ENCODE data around the gene CDH8. TPM values are rescaled to one million over a fixed set of nuclear protein-coding genes. Genes with fewer than 3 reads are reported as not detected.

The CDH8 gene
- total RNA-seq, 1 experiment from 2014 or later: 1.7 TPM

GRCh38 chr16:61780161-61780560 lies 256.1 kb downstream of the CDH8 start:
- H3K36me3 Mint-ChIP-seq (ENCODE audit: insufficient read depth, unreplicated experiment): no peaks in the 10 kb centered on the region
- no peaks in the 10 kb centered on the region for H3K9me3 ChIP-seq
- DNase-seq: no peak
- H3K27me3 Mint-ChIP-seq (ENCODE audit: insufficient read depth, unreplicated experiment): no peaks in the 10 kb centered on the region
- CTCF ChIA-PET: no interaction called here
- H3K4me1 Mint-ChIP-seq (ENCODE audit: low read depth, unreplicated experiment): no peaks in the 10 kb centered on the region
- intact Hi-C loops (cut with micrococcal nuclease; ENCODE audit: unreplicated experiment): no loop called here
- BruUV-seq (replicated peaks): no TSS peak
- no peak overlapping the region for H3K4me3 ChIP-seq (ENCODE audit: low read depth, low read length)
- H3K4me3 Mint-ChIP-seq (ENCODE audit: unreplicated experiment): no peak overlapping the region
- no peaks in the 10 kb centered on the region for H3K27me3 ChIP-seq (replicated peaks; ENCODE audit: control insufficient read depth, insufficient read depth, low read length)
- TF ChIP-seq CTCF (IDR thresholded peaks at IDR 0.05; ENCODE audit: insufficient read depth in 1 of 2, low read depth in 1 of 2, low read length in 1 of 2, severe bottlenecking in 1 of 2, unreplicated experiment in 1 of 2): no peak
- no peaks in the 10 kb centered on the region for H3K4me1 ChIP-seq
- no peak overlapping the region for H3K27ac Mint-ChIP-seq (ENCODE audit: unreplicated experiment)
- H3K36me3 ChIP-seq (ENCODE audit: control insufficient read depth, insufficient read depth, low read length): no peaks in the 10 kb centered on the region
- H3K9me3 Mint-ChIP-seq (ENCODE audit: unreplicated experiment): no peaks in the 10 kb centered on the region
- POLR2A ChIA-PET: no interaction called here

GRCh38 chr16:61770301-61770700 lies 265.9 kb downstream of the CDH8 start:
- CTCF ChIA-PET: no interaction called here
- DNase-seq: no peak
- H3K36me3 ChIP-seq (ENCODE audit: control insufficient read depth, insufficient read depth, low read length): no peaks in the 10 kb centered on the region
- H3K4me3 Mint-ChIP-seq (ENCODE audit: unreplicated experiment): no peak overlapping the region
- intact Hi-C loops (cut with micrococcal nuclease; ENCODE audit: unreplicated experiment): no loop called here
- no peaks in the 10 kb centered on the region for H3K36me3 Mint-ChIP-seq (ENCODE audit: insufficient read depth, unreplicated experiment)
- H3K27ac Mint-ChIP-seq (ENCODE audit: unreplicated experiment): no peak overlapping the region
- H3K4me3 ChIP-seq (ENCODE audit: low read depth, low read length): no peak overlapping the region
- POLR2A ChIA-PET: no interaction called here
- TF ChIP-seq CTCF (IDR thresholded peaks at IDR 0.05; ENCODE audit: insufficient read depth in 1 of 2, low read depth in 1 of 2, low read length in 1 of 2, severe bottlenecking in 1 of 2, unreplicated experiment in 1 of 2): no peak
- H3K9me3 ChIP-seq: no peaks in the 10 kb centered on the region
- H3K4me1 ChIP-seq: no peaks in the 10 kb centered on the region
- H3K9me3 Mint-ChIP-seq (ENCODE audit: unreplicated experiment): no peaks in the 10 kb centered on the region
- H3K27me3 ChIP-seq (replicated peaks; ENCODE audit: control insufficient read depth, insufficient read depth, low read length): no peaks in the 10 kb centered on the region
- H3K27me3 Mint-ChIP-seq (ENCODE audit: insufficient read depth, unreplicated experiment): peaks cover 3% of the 10 kb centered on the region
- H3K4me1 Mint-ChIP-seq (ENCODE audit: low read depth, unreplicated experiment): no peaks in the 10 kb centered on the region
- no TSS peak for BruUV-seq (replicated peaks)

- Histone ChIP-seq H3K27me3 (replicated peaks; ENCODE audit: control insufficient read depth, insufficient read depth, low read length) (no peaks in the 10 kb centered on the region), H3K4me3 (ENCODE audit: low read depth, low read length) (no peak overlapping the region), H3K36me3 (ENCODE audit: control insufficient read depth, insufficient read depth, low read length) (no peaks in the 10 kb centered on the region), H3K4me1 (no peaks in the 10 kb centered on the region), H3K9me3 (no peaks in the 10 kb centered on the region)
- H3K27ac Mint-ChIP-seq (ENCODE audit: unreplicated experiment): no peak overlapping the region
- intact Hi-C loops (cut with micrococcal nuclease; ENCODE audit: unreplicated experiment): no loop called here
- DNase-seq: no peak
- H3K9me3 Mint-ChIP-seq (ENCODE audit: unreplicated experiment): peaks cover 6% of the 10 kb centered on the region
- H3K27me3 Mint-ChIP-seq (ENCODE audit: insufficient read depth, unreplicated experiment): peaks cover 3% of the 10 kb centered on the region
- H3K4me3 Mint-ChIP-seq (ENCODE audit: unreplicated experiment): no peak overlapping the region
- BruUV-seq (replicated peaks): no TSS peak
- ChIA-PET POLR2A (no interaction called here), CTCF (no interaction called here)
- TF ChIP-seq CTCF (IDR thresholded peaks at IDR 0.05; ENCODE audit: insufficient read depth in 1 of 2, low read depth in 1 of 2, low read length in 1 of 2, severe bottlenecking in 1 of 2, unreplicated experiment in 1 of 2): no peak
- H3K36me3 Mint-ChIP-seq (ENCODE audit: insufficient read depth, unreplicated experiment): no peaks in the 10 kb centered on the region
- H3K4me1 Mint-ChIP-seq (ENCODE audit: low read depth, unreplicated experiment): no peaks in the 10 kb centered on the region
These were observed 272.2 kb downstream of the CDH8 start for GRCh38 chr16:61763991-61764390.

Measured in Caco-2 (cell line).